Liver (tissue), 3 donors: ENCODE measurements around the gene JMJD7.

ENCODE experiments used
- ATF3 ChIP-seq: IDR thresholded peaks from 2 replicates; pipeline ENCODE4 v1.6.1; 2016; ENCODE audit warnings: antibody characterized with exemption
- CTCF ChIP-seq: fragments of 150-350 bp; IDR thresholded peaks from 2 replicates; pipeline ENCODE4 v1.5.1; 2017; ENCODE audit warnings: improper control_type of control experiment, low read depth, low read length; ENCODE audit not compliant: missing input control
- RAD21 ChIP-seq, 2 donors: IDR thresholded peaks; 2 replicates each; pipeline ENCODE4 v1.6.1; 2016; ENCODE audit warnings: antibody characterized with exemption in 2 of 2, mild to moderate bottlenecking in 2 of 2
- TAF1 ChIP-seq: conservative IDR thresholded peaks from 2 replicates; pipeline ENCODE4 v1.6.1; 2016; ENCODE audit warnings: antibody characterized with exemption, mild to moderate bottlenecking
- YY1 ChIP-seq: IDR thresholded peaks from 2 replicates; pipeline ENCODE4 v1.6.1; 2016; ENCODE audit warnings: antibody characterized with exemption, mild to moderate bottlenecking
- ZBTB33 ChIP-seq: IDR thresholded peaks from 2 replicates; pipeline ENCODE4 v1.6.1; 2016; ENCODE audit warnings: antibody characterized with exemption
- donor health status: healthy.
- donor health status: healthy.

- TF ChIP-seq RAD21 (IDR thresholded peaks at IDR 0.05) (no peak), CTCF (no peak), ATF3 (no peak), YY1 (no peak), ZBTB33 (no peak), TAF1 (no peak)
These were observed 5.4 kb upstream of the JMJD7 start for GRCh38 chr15:41822471-41822870.
